WTC11 (cell line): ENCODE data around the gene MTUS2. TPM values are rescaled to one million over a fixed set of nuclear protein-coding genes. Genes with fewer than 3 reads are reported as not detected.

ENCODE experiments used
- ATAC-seq: fragments of 200-7000 bp; cut with Tn5 transposase; 2 replicates; pipeline ENCODE4 v1.10.0; 2021; ENCODE audit warnings: mild to moderate bottlenecking, moderate library complexity
- CTCF ChIA-PET: fragments of 300-600 bp; sonication (Branson Sonifier 250); formaldehyde crosslinking; loops from one replicate; lab custom pipeline; 2021; ENCODE audit warnings: antibody characterized with exemption; lab: Charles Lee
- POLR2A ChIA-PET: fragments of 350-600 bp; sonication (Branson Sonifier 250); formaldehyde crosslinking; loops from one replicate; lab custom pipeline; 2021; ENCODE audit warnings: antibody characterized with exemption; lab: Charles Lee
- DNase-seq: peaks from one replicate; pipeline ENCODE4 v3.0.0; 2021; ENCODE audit warnings: low spot score
- H3K27ac Mint-ChIP-seq: 2 replicates; pipeline ENCODE4 v1.8.0; 2021; ENCODE audit warnings: mixed read lengths
- H3K27me3 Mint-ChIP-seq: 2 replicates; pipeline ENCODE4 v1.8.0; 2021; ENCODE audit warnings: low read depth, mild to moderate bottlenecking, moderate library complexity, mixed read lengths
- H3K36me3 Mint-ChIP-seq: 2 replicates; pipeline ENCODE4 v1.8.0; 2021; ENCODE audit warnings: mixed read lengths
- H3K4me1 Mint-ChIP-seq: 2 replicates; pipeline ENCODE4 v1.8.0; 2022; ENCODE audit warnings: mixed read lengths
- H3K4me3 Mint-ChIP-seq: 2 replicates; pipeline ENCODE4 v1.8.0; 2021; ENCODE audit warnings: mild to moderate bottlenecking, moderate library complexity, mixed read lengths
- H3K9me3 Mint-ChIP-seq: 2 replicates; pipeline ENCODE4 v1.8.0; 2021; ENCODE audit warnings: mixed read lengths
- MXD4 ChIP-seq: fragments of 250-450 bp; sonication (Bioruptor Pico); IDR thresholded peaks from 2 replicates; pipeline ENCODE4 v1.8.0; 2021; ENCODE audit warnings: mild to moderate bottlenecking, moderate library complexity, borderline replicate concordance
- NFE2L1 ChIP-seq: sonication (generic); formaldehyde crosslinking; IDR thresholded peaks from 2 replicates; pipeline ENCODE4 v1.8.1; 2023; ENCODE audit warnings: missing genetic modification reagents
- SOX15 ChIP-seq: fragments of 250-450 bp; sonication (Bioruptor Pico); IDR thresholded peaks from 2 replicates; pipeline ENCODE4 v1.9.0; 2021; ENCODE audit warnings: mild to moderate bottlenecking
- ZNF219 ChIP-seq: sonication (generic); formaldehyde crosslinking; IDR thresholded peaks from 2 replicates; pipeline ENCODE4 v1.8.0; 2023; ENCODE audit warnings: missing genetic modification reagents, mild to moderate bottlenecking, borderline replicate concordance
- ZNF396 ChIP-seq: fragments of 250-450 bp; sonication (Bioruptor Pico); IDR thresholded peaks from 2 replicates; pipeline ENCODE4 v1.8.0; 2021; ENCODE audit warnings: mild to moderate bottlenecking, moderate library complexity, borderline replicate concordance
- total RNA-seq: library from RNA; stranded (reverse); gene quantifications from 3 replicates; pipeline ENCODE4 v1.2.3, GENCODE V29; 2021
- TF ChIP-seq, protein P1 (sequence below): sonication (generic); formaldehyde crosslinking; IDR thresholded peaks from 2 replicates; pipeline ENCODE4 v1.8.1; 2023; ENCODE audit warnings: mild to moderate bottlenecking, missing genetic modification reagents, borderline replicate concordance
- TF ChIP-seq, protein P2 (sequence below): sonication (generic); formaldehyde crosslinking; conservative IDR thresholded peaks from 2 replicates; pipeline ENCODE4 v1.8.1; 2023; ENCODE audit warnings: mild to moderate bottlenecking, low read depth, missing genetic modification reagents, moderate library complexity
- TF ChIP-seq, protein P3 (sequence below): fragments of 250-450 bp; sonication (Bioruptor Pico); conservative IDR thresholded peaks from 2 replicates; pipeline ENCODE4 v1.9.0; 2021; ENCODE audit warnings: mild to moderate bottlenecking
- TF ChIP-seq, protein P4 (sequence below): sonication (generic); formaldehyde crosslinking; IDR thresholded peaks from 2 replicates; pipeline ENCODE4 v1.8.1; 2022; ENCODE audit warnings: mild to moderate bottlenecking, moderate library complexity, missing genetic modification reagents
- TF ChIP-seq, protein P5 (sequence below): sonication (generic); formaldehyde crosslinking; IDR thresholded peaks from 2 replicates; pipeline ENCODE4 v1.8.0; 2022; ENCODE audit warnings: missing genetic modification reagents
- TF ChIP-seq, protein P6 (sequence below): sonication (generic); formaldehyde crosslinking; IDR thresholded peaks from 2 replicates; pipeline ENCODE4 v1.8.1; 2023; ENCODE audit warnings: mild to moderate bottlenecking, missing genetic modification reagents, moderate library complexity

Gene MTUS2
- total RNA-seq, 1 experiment from 2014 or later: 0.22 TPM

DNA sequence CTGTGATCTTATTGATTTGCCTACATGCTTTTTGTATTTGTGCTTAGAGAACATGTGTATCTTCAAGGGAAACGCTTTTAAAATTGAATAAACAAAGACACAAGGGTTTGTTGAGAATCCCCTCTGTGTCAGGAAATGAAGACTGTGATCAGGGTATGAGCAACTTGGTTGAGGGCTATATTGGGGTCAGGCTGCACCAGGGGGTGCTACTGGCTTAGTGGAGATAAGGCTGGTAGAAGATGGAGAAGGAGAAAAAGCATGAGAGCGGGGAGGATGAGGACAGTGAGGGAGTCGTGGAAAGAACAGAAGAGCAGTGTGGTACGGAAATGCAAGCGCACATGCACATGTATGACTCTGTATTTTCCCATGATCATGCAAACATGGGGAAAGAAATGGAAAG is 201.6 kb downstream of the MTUS2 start (continued):
- TF ChIP-seq, protein P1, sequence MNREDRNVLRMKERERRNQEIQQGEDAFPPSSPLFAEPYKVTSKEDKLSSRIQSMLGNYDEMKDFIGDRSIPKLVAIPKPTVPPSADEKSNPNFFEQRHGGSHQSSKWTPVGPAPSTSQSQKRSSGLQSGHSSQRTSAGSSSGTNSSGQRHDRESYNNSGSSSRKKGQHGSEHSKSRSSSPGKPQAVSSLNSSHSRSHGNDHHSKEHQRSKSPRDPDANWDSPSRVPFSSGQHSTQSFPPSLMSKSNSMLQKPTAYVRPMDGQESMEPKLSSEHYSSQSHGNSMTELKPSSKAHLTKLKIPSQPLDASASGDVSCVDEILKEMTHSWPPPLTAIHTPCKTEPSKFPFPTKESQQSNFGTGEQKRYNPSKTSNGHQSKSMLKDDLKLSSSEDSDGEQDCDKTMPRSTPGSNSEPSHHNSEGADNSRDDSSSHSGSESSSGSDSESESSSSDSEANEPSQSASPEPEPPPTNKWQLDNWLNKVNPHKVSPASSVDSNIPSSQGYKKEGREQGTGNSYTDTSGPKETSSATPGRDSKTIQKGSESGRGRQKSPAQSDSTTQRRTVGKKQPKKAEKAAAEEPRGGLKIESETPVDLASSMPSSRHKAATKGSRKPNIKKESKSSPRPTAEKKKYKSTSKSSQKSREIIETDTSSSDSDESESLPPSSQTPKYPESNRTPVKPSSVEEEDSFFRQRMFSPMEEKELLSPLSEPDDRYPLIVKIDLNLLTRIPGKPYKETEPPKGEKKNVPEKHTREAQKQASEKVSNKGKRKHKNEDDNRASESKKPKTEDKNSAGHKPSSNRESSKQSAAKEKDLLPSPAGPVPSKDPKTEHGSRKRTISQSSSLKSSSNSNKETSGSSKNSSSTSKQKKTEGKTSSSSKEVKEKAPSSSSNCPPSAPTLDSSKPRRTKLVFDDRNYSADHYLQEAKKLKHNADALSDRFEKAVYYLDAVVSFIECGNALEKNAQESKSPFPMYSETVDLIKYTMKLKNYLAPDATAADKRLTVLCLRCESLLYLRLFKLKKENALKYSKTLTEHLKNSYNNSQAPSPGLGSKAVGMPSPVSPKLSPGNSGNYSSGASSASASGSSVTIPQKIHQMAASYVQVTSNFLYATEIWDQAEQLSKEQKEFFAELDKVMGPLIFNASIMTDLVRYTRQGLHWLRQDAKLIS (CRISPR knock-in tag): no peak
- TF ChIP-seq ZNF396 (CRISPR knock-in tag): no peak
- TF ChIP-seq NFE2L1 (CRISPR knock-in tag): no peak

DNA sequence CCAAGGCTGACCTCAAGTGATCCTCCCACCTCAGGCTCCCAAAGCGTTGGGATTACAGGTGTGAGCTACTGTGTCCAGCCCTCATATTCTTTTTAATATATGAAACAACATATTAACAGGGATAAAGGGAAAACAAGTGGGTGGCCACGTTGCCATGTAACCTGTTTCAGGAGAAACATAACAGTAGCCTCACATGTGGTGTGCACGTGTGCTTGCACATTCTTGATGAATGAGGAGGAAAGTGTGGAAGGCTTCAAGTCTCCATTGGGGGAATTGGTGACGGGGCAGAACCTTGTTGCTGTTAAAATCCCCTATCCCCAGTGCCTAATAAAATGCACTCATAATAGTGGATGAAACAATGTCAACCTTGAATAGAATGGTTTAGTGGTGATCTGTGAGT is 202.3 kb downstream of the MTUS2 start:
- ChIA-PET POLR2A (no interaction called here), CTCF (no interaction called here)
- DNase-seq: no peak
- Mint-ChIP-seq H3K27me3 (no peaks in the 10 kb centered on the region), H3K36me3 (no peaks in the 10 kb centered on the region), H3K4me1 (no peaks in the 10 kb centered on the region), H3K4me3 (no peak overlapping the region), H3K9me3 (peaks cover 7% of the 10 kb centered on the region), H3K27ac (no peak overlapping the region)
- no peak for ATAC-seq
- TF ChIP-seq MXD4 (CRISPR knock-in tag) (no peak), SOX15 (CRISPR knock-in tag) (no peak), NFE2L1 (CRISPR knock-in tag) (no peak), ZNF219 (no peak)
- TF ChIP-seq, protein P2, sequence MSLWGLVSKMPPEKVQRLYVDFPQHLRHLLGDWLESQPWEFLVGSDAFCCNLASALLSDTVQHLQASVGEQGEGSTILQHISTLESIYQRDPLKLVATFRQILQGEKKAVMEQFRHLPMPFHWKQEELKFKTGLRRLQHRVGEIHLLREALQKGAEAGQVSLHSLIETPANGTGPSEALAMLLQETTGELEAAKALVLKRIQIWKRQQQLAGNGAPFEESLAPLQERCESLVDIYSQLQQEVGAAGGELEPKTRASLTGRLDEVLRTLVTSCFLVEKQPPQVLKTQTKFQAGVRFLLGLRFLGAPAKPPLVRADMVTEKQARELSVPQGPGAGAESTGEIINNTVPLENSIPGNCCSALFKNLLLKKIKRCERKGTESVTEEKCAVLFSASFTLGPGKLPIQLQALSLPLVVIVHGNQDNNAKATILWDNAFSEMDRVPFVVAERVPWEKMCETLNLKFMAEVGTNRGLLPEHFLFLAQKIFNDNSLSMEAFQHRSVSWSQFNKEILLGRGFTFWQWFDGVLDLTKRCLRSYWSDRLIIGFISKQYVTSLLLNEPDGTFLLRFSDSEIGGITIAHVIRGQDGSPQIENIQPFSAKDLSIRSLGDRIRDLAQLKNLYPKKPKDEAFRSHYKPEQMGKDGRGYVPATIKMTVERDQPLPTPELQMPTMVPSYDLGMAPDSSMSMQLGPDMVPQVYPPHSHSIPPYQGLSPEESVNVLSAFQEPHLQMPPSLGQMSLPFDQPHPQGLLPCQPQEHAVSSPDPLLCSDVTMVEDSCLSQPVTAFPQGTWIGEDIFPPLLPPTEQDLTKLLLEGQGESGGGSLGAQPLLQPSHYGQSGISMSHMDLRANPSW: no peak
- TF ChIP-seq, protein P3, sequence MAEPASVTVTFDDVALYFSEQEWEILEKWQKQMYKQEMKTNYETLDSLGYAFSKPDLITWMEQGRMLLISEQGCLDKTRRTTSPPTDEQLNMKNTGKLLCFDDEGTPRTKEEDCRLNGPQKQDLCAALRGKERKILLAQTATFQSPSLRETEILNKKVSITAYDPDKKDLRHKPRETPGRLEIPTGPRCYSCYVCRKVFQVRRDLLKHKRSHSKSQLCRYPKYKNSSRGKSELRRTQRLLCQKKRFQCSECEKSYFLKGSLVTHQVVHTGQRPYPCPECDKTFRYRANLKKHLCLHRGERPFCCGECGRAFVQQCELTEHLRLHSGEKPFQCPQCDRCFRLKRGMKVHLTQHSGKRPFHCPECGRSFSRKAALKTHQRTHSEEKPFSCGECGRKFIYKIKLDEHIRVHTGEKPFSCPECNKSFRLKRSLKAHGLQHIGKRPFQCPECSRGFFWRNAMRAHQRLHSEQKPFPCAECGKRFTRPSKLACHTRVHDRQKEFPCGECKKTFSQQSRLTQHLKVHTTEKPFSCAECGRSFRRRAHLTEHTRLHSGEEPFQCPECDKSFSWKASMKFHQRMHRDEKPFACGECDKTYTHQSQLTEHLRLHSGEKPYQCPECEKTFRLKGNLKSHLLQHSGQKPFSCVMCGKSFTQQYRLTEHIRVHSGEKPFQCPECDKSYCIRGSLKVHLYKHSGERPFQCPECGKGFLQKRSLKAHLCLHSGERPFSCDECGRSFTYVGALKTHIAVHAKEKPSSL (CRISPR knock-in tag): no peak
- TF ChIP-seq, protein P4, sequence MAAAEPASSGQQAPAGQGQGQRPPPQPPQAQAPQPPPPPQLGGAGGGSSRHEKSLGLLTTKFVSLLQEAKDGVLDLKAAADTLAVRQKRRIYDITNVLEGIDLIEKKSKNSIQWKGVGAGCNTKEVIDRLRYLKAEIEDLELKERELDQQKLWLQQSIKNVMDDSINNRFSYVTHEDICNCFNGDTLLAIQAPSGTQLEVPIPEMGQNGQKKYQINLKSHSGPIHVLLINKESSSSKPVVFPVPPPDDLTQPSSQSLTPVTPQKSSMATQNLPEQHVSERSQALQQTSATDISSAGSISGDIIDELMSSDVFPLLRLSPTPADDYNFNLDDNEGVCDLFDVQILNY: no peak
- TF ChIP-seq, protein P5, sequence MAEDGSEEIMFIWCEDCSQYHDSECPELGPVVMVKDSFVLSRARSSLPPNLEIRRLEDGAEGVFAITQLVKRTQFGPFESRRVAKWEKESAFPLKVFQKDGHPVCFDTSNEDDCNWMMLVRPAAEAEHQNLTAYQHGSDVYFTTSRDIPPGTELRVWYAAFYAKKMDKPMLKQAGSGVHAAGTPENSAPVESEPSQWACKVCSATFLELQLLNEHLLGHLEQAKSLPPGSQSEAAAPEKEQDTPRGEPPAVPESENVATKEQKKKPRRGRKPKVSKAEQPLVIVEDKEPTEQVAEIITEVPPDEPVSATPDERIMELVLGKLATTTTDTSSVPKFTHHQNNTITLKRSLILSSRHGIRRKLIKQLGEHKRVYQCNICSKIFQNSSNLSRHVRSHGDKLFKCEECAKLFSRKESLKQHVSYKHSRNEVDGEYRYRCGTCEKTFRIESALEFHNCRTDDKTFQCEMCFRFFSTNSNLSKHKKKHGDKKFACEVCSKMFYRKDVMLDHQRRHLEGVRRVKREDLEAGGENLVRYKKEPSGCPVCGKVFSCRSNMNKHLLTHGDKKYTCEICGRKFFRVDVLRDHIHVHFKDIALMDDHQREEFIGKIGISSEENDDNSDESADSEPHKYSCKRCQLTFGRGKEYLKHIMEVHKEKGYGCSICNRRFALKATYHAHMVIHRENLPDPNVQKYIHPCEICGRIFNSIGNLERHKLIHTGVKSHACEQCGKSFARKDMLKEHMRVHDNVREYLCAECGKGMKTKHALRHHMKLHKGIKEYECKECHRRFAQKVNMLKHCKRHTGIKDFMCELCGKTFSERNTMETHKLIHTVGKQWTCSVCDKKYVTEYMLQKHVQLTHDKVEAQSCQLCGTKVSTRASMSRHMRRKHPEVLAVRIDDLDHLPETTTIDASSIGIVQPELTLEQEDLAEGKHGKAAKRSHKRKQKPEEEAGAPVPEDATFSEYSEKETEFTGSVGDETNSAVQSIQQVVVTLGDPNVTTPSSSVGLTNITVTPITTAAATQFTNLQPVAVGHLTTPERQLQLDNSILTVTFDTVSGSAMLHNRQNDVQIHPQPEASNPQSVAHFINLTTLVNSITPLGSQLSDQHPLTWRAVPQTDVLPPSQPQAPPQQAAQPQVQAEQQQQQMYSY (CRISPR knock-in tag): no peak
- TF ChIP-seq, protein P6, sequence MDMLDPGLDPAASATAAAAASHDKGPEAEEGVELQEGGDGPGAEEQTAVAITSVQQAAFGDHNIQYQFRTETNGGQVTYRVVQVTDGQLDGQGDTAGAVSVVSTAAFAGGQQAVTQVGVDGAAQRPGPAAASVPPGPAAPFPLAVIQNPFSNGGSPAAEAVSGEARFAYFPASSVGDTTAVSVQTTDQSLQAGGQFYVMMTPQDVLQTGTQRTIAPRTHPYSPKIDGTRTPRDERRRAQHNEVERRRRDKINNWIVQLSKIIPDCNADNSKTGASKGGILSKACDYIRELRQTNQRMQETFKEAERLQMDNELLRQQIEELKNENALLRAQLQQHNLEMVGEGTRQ (CRISPR knock-in tag): no peak
